ENCODE data around the gene SCYGR1.

DNA sequence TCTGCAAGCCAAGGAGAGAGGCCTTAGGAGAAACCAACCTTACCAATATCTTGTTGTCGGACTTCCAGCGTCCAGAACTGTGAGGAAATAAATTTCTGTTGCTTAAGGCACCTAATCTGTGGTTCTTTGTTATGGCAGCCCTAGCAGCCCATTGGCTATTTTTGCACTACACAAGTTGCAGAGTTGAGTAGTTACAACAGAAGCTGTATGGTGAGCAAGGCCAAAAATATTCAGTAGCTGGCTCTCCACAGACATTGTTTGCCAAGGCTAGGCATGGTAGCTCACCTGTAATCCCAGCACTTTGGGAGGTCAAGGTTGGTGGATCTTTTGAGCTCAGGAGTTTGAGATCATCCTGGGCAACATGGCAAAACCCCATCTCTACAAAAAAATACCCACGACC is 27.1 kb upstream of the SCYGR1 start:
- TF ChIP-seq EP300 (IDR thresholded peaks at IDR 0.05; ENCODE audit: borderline replicate concordance) (no peak), EGR1 (IDR thresholded peaks at IDR 0.05) (no peak), TCF12 (IDR thresholded peaks at IDR 0.05; ENCODE audit: low read depth) (no peak), YY1 (IDR thresholded peaks at IDR 0.05; ENCODE audit: low read depth) (no peak), FOXM1 (IDR thresholded peaks at IDR 0.05; ENCODE audit: borderline replicate concordance, low read depth) (no peak), CREB1 (IDR thresholded peaks at IDR 0.05; ENCODE audit: low read depth) (no peak)
- TF ChIP-seq, protein P1, sequence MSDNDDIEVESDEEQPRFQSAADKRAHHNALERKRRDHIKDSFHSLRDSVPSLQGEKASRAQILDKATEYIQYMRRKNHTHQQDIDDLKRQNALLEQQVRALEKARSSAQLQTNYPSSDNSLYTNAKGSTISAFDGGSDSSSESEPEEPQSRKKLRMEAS (IDR thresholded peaks at IDR 0.05): no peak
- TF ChIP-seq, protein P2, sequence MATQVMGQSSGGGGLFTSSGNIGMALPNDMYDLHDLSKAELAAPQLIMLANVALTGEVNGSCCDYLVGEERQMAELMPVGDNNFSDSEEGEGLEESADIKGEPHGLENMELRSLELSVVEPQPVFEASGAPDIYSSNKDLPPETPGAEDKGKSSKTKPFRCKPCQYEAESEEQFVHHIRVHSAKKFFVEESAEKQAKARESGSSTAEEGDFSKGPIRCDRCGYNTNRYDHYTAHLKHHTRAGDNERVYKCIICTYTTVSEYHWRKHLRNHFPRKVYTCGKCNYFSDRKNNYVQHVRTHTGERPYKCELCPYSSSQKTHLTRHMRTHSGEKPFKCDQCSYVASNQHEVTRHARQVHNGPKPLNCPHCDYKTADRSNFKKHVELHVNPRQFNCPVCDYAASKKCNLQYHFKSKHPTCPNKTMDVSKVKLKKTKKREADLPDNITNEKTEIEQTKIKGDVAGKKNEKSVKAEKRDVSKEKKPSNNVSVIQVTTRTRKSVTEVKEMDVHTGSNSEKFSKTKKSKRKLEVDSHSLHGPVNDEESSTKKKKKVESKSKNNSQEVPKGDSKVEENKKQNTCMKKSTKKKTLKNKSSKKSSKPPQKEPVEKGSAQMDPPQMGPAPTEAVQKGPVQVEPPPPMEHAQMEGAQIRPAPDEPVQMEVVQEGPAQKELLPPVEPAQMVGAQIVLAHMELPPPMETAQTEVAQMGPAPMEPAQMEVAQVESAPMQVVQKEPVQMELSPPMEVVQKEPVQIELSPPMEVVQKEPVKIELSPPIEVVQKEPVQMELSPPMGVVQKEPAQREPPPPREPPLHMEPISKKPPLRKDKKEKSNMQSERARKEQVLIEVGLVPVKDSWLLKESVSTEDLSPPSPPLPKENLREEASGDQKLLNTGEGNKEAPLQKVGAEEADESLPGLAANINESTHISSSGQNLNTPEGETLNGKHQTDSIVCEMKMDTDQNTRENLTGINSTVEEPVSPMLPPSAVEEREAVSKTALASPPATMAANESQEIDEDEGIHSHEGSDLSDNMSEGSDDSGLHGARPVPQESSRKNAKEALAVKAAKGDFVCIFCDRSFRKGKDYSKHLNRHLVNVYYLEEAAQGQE (IDR thresholded peaks at IDR 0.05; ENCODE audit: low read depth): no peak

Measured in Ishikawa (cell line).